Fibroblast of pulmonary artery (primary cell): ENCODE results near the gene LEF1.

ENCODE experiments used
- DNase-seq: peaks from one replicate; pipeline ENCODE4 v3.0.0-alpha.2; 2010; ENCODE audit warnings: low read depth
- H3K4me3 ChIP-seq: replicated peaks from 2 replicates; pipeline ENCODE4 v1.5.1; 2011; ENCODE audit warnings: low read depth, mild to moderate bottlenecking, control low read depth, low read length, moderate library complexity
- CTCF ChIP-seq: IDR thresholded peaks from 2 replicates; pipeline ENCODE4 v1.5.1; 2011; ENCODE audit warnings: mild to moderate bottlenecking, control low read depth, low read length, inconsistent platforms; ENCODE audit errors: missing control alignments

Gene LEF1

GRCh38 chr4:108080747-108081146 lies 88.0 kb downstream of the LEF1 start:
- DNase-seq = no peak
- TF ChIP-seq CTCF = no peak
- H3K4me3 ChIP-seq = no peak overlapping the region

GRCh38 chr4:108078024-108078733 lies 90.6 kb downstream of the LEF1 start:
- no peak for TF ChIP-seq CTCF
- no peak for DNase-seq
- H3K4me3 ChIP-seq = no peak overlapping the region

- H3K4me3 ChIP-seq = no peak overlapping the region
- no peak for DNase-seq
- TF ChIP-seq CTCF = no peak
Measured at GRCh38 chr4:108072300-108072699, 96.4 kb downstream of the LEF1 start.

- no peak overlapping the region for H3K4me3 ChIP-seq
- no peak for DNase-seq
Measured at GRCh38 chr4:108070775-108071174, 98.0 kb downstream of the LEF1 start.

GRCh38 chr4:108068442-108068841 lies 100.3 kb downstream of the LEF1 start:
- H3K4me3 ChIP-seq = no peak overlapping the region
- no peak for TF ChIP-seq CTCF
- DNase-seq = peak; percentile 6

More at GRCh38 chr4:108070775-108071174, 98.0 kb downstream of the LEF1 start:
- no peak for TF ChIP-seq CTCF

- no peak for DNase-seq
- no peak overlapping the region for H3K4me3 ChIP-seq
- TF ChIP-seq CTCF = no peak
Measured at GRCh38 chr4:108060686-108061321, 107.9 kb downstream of the LEF1 start.
